ENCODE data around the gene EPOP. TPM values are rescaled to one million over a fixed set of nuclear protein-coding genes. Genes with fewer than 3 reads are reported as not detected.

Gene EPOP
- total RNA-seq, 1 experiment from 2014 or later: 37.9 TPM

GRCh38 chr17:38710985-38711384 lies 36.2 kb upstream of the EPOP start:
- Histone ChIP-seq H3K4me1 (ENCODE audit: control insufficient read depth in 1 of 2, insufficient read depth in 2 of 2, low read length in 2 of 2) (peaks cover 6 to 20% of the 10 kb centered on the region in 2 experiments; a peak in 3 of 4 replicates), H3K27me3 (ENCODE audit: insufficient read depth, low read length) (no peaks in the 10 kb centered on the region), H3K4me3 (replicated peaks in 1 of 2; ENCODE audit: low read depth in 1 of 2, low read length in 2 of 2) (no peak overlapping the region), H3K79me2 (ENCODE audit: insufficient read depth, low read length) (peaks cover 32% of the 10 kb centered on the region), H4K20me1 (ENCODE audit: insufficient read depth) (no peaks in the 10 kb centered on the region), H3K4me2 (ENCODE audit: low read length) (no peak overlapping the region), H3K27ac (ENCODE audit: low read depth, low read length) (no peak overlapping the region), H3K9me2 (ENCODE audit: insufficient read depth) (no peaks in the 10 kb centered on the region), H3K9ac (ENCODE audit: low read length) (no peak overlapping the region), H2AFZ (ENCODE audit: low read depth, low read length, poor library complexity, severe bottlenecking) (no peak overlapping the region), H3K36me3 (ENCODE audit: control insufficient read depth in 1 of 2, insufficient read depth in 2 of 2, low read length in 2 of 2) (peaks cover 20 to 46% of the 10 kb centered on the region in 2 experiments; a peak in 3 of 4 replicates), H3K9me3 (ENCODE audit: control insufficient read depth in 1 of 2, insufficient read depth in 1 of 2, low read depth in 1 of 2, low read length in 2 of 2) (no peaks in the 10 kb centered on the region)
- ATAC-seq (no peak), DNase-seq (ENCODE audit: low read depth, low spot score) (no peak)
- BruUV-seq (replicated peaks): no TSS peak
- TF ChIP-seq YY1 (IDR thresholded peaks at IDR 0.05; ENCODE audit: extremely low read depth, insufficient replicate concordance, low read depth, low read length): no peak
- TF ChIP-seq REST (IDR thresholded peaks at IDR 0.05; ENCODE audit: low read depth): no peak
- no peak for TF ChIP-seq SP1 (IDR thresholded peaks at IDR 0.05; ENCODE audit: low read depth)
- TF ChIP-seq TCF7L2 (IDR thresholded peaks at IDR 0.05; ENCODE audit: borderline replicate concordance, extremely low read depth, insufficient read depth, insufficient read length): no peak
- TF ChIP-seq ZBTB33 (IDR thresholded peaks at IDR 0.05; ENCODE audit: extremely low read depth, insufficient replicate concordance, low read length): no peak
- ChIA-PET CTCF (no interaction called here), RAD21 (ENCODE audit: low non-redundant PET in 1 of 2, low total read pairs in 2 of 2, uncharacterized antibody in 2 of 2, unreplicated experiment in 2 of 2) (no interaction called here), POLR2A (no interaction called here)
- intact Hi-C loops (cut with micrococcal nuclease): no loop called here
